Measurements from ENCODE around the gene IL17C. TPM values are rescaled to one million over a fixed set of nuclear protein-coding genes. Genes with fewer than 3 reads are reported as not detected.

The IL17C gene
- total RNA-seq, 1 donor: not detected

DNA sequence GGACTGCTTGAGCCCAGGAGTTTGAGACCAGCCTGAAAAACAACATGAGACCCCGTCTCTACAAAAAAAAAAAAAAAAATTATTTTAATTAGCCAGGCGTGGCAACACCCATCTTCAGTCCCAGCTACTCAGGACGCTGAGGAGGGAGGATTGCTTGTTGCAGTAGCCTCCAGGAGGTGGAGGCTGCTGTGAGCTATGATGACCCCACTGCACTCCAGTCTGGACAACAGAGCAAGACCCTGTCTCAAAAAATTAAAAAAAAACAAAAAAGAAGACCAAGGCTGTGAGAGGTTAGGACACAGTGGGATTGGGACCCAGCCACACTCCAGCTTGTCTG is 49.3 kb downstream of the IL17C start:
- TF ChIP-seq, protein P1, sequence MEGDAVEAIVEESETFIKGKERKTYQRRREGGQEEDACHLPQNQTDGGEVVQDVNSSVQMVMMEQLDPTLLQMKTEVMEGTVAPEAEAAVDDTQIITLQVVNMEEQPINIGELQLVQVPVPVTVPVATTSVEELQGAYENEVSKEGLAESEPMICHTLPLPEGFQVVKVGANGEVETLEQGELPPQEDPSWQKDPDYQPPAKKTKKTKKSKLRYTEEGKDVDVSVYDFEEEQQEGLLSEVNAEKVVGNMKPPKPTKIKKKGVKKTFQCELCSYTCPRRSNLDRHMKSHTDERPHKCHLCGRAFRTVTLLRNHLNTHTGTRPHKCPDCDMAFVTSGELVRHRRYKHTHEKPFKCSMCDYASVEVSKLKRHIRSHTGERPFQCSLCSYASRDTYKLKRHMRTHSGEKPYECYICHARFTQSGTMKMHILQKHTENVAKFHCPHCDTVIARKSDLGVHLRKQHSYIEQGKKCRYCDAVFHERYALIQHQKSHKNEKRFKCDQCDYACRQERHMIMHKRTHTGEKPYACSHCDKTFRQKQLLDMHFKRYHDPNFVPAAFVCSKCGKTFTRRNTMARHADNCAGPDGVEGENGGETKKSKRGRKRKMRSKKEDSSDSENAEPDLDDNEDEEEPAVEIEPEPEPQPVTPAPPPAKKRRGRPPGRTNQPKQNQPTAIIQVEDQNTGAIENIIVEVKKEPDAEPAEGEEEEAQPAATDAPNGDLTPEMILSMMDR (IDR thresholded peaks at IDR 0.05; ENCODE audit: insufficient read depth, low read length): no peak
- no peak overlapping the region for H3K4me3 ChIP-seq (ENCODE audit: low read depth, low read length)
- no peak for DNase-seq (ENCODE audit: low read depth)

DNA sequence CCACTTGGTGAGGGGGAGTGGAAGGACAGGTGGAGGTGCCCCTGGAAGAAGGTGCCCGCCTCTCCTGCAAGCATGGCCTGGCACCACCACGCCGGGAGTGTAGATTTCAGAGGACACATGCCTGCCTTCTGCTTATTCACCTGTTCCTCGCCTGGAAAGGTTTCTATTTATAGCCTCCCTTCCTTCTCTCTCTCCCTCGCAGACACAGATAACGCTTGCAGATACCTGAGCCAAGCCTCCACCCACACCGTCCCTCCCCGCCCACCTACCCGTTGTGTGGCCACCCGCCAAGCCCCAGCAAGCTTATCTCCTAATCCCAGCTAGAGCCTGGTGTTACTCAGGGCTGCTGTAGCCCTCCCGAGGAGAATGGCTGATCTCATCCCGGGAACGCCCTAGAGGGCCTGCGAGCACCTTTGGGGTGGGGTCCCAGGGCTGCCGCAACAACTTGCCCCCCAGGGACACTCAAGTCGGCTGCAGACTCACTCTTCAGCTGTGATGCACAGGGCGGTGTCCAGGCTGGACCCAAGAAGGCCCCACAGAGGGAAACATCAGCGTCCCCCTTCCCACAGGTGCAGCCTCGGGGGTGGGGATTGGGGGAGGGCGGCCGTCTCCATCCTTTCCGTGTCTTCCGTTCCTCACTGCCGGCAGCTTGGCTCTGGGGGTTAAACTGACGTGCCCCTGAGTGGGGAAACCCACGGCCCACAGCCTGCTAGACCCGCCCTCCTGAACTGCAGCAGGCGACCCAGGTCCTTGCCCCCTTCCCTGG is 49.8 kb downstream of the IL17C start:
- DNase-seq (ENCODE audit: low read depth): no peak

More for the DNA sequence above, 49.8 kb downstream of the IL17C start:
- TF ChIP-seq, protein P1 (IDR thresholded peaks at IDR 0.05; ENCODE audit: insufficient read depth, low read length): no peak
- H3K4me3 ChIP-seq (ENCODE audit: low read depth, low read length): no peak overlapping the region

Other genes with a start within 250 kb of the IL17C start
- gene ZFPM1, start 185.3 kb upstream of the IL17C start, total RNA-seq (ENCODE audit: low replicate concordance): 4.2 and 5.2 TPM in 2 replicates
- gene ZC3H18, start 68.2 kb upstream of the IL17C start, total RNA-seq (ENCODE audit: low replicate concordance): 13.3 and 23.8 TPM in 2 replicates
- gene CYBA, start 12.5 kb downstream of the IL17C start, total RNA-seq (ENCODE audit: low replicate concordance): 41.5 and 98.0 TPM in 2 replicates
- gene MVD, start 24.5 kb downstream of the IL17C start, total RNA-seq (ENCODE audit: low replicate concordance): 24.4 and 97.4 TPM in 2 replicates
- not detected in 2 replicates for gene SNAI3, start 47.9 kb downstream of the IL17C start, total RNA-seq (ENCODE audit: low replicate concordance)
- 10.2 and 14.1 TPM in 2 replicates for gene RNF166, start 67.8 kb downstream of the IL17C start, total RNA-seq (ENCODE audit: low replicate concordance)
- 4.3 and 15.2 TPM in 2 replicates for gene CTU2, start 67.9 kb downstream of the IL17C start, total RNA-seq (ENCODE audit: low replicate concordance)
- gene PIEZO1, start 146.6 kb downstream of the IL17C start, total RNA-seq (ENCODE audit: low replicate concordance): 143 and 150 TPM in 2 replicates
- 0.82 and 26.8 TPM in 2 replicates for gene CDT1, start 165.2 kb downstream of the IL17C start, total RNA-seq (ENCODE audit: low replicate concordance)
- 54.0 and 73.8 TPM in 2 replicates for gene APRT, start 173.4 kb downstream of the IL17C start, total RNA-seq (ENCODE audit: low replicate concordance)
- 11.6 and 22.5 TPM in 2 replicates for gene GALNS, start 218.4 kb downstream of the IL17C start, total RNA-seq (ENCODE audit: low replicate concordance)
- gene TRAPPC2L, start 218.6 kb downstream of the IL17C start, total RNA-seq (ENCODE audit: low replicate concordance): 30.6 and 57.2 TPM in 2 replicates
- not detected in 2 replicates for gene PABPN1L, start 228.1 kb downstream of the IL17C start, total RNA-seq (ENCODE audit: low replicate concordance)

All from fibroblast of the aortic adventitia (primary cell).